NCI-H146 treated with DMSO at 0.1 percent for 48 hours (cell line): ENCODE measurements around the gene FCGR3B.
"Not testable (repeated sequence)": the region's sequence is repeated elsewhere in the genome, so short reads cannot be mapped to it uniquely, and the experiment has no call there.

ENCODE experiments used
- DNase-seq: peaks from one replicate; lab custom pipeline; 2025; ENCODE audit not compliant: unreplicated experiment; lab: John Stamatoyannopoulos, UW

Gene FCGR3B

DNA sequence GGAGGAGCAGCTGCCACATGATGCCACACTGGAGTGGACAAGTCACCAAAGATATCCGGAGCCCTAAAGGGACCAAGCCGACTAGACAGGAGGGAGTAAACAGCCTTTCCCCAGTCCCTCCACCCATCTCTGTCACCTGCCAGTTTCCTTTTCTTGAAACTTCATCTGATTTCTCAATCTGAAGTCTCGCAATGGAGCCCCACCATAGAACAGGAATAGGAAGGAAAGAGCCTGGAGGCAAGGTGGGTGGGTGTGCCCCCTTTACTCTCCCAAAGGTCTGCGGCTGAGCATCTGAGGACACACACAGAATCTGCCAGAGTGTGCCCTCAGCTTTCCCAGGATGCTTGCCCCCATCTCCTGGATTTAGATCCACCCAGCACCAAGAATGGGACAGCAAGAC is at the start of gene FCGR3B:
FCGR3B (minus strand) TSS at position 101 of the 400 bp plus-strand sequence; CDS start at position 19, 82 bp downstream.
- no peak for DNase-seq

DNA sequence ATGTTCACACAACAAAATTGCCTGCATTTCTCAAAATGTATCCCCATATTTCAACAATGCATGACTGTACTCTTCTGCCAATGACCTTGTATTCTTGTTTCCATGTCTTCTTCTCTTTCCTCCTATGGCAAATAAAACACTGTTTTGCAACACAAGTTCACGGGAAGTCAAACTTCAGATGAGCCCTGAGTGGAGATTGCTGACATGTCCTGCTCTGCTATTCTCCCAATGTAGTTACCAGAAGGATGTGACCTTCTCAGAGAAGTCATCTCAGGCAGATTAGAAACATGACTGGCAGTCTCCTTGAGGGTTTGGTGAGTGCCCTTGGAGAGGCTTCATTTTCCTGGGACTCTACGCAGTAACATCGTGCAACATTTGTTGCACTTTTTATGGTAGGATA is 47.5 kb upstream of the FCGR3B start:
- DNase-seq: no peak

DNA sequence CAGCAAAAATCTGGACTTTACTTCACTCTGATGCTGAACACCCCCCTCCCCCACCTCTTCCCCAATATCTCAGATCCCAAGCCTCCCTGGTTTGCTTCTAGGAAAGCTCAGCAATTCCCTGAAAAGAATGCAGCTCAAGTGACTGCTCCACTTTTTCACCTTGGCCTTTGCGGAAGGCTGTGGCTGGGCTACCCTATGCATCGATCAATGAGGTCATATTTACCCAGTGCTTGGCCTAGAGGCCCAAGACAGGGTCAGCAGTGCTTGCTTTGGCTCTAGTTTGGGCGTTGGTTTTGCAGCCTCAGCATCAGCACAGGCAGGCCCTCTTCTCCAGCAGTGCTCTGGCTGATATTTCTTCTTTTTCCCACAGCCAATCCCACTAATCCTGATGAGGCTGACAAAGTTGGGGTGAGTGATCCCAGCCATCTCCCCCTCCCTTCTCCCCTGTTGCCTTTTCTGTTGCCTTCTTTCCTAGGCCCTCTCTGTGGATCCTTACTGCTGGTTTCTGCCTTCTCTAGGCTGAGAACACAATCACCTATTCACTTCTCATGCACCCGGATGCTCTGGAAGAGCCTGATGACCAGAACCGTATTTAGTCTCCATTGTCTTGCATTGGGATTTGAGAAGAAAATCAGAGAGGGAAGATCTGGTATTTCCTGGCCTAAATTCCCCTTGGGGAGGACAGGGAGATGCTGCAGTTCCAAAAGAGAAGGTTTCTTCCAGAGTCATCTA is 46.1 kb upstream of the FCGR3B start:
- no peak for DNase-seq

DNA sequence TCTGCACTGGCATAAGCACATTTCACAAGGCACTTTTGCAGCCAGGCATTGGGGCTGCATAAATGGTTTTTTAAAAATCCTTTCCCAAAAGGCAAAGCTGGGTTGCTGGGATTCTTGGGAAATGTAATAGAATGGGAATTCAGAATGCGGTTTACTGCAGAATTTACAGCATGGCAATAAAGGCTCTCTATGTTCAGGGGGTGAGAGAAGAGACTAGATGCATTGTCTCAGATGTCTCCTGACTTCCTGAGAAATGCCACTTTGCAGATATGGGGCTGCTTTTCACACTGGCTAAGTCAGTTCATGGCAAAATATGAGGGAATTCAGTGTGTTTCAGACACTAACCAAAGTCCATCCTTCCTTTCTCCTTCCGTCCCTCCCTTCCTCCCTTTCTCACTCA is 45.5 kb upstream of the FCGR3B start:
- no peak for DNase-seq

DNA sequence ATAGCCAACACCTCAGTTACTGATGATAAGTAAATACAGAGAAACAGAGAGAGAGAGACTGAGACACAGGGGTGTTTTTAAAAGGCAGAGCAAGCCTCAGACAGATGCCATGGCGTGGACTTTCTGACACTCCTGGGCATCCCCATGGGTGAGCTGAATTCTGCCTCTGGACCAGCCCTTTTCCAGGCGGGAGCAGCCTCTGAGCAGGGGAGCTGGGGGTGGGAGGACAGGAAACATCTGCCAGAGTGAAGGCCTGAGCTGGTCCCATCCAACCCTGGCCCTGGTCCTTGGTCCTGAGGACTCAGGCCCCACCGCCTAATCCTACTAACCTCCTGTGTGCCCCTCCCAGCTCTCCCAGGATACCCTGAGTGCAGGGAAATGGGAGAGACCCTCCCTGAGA is 43.9 kb upstream of the FCGR3B start:
- DNase-seq: not testable (repeated sequence)

DNA sequence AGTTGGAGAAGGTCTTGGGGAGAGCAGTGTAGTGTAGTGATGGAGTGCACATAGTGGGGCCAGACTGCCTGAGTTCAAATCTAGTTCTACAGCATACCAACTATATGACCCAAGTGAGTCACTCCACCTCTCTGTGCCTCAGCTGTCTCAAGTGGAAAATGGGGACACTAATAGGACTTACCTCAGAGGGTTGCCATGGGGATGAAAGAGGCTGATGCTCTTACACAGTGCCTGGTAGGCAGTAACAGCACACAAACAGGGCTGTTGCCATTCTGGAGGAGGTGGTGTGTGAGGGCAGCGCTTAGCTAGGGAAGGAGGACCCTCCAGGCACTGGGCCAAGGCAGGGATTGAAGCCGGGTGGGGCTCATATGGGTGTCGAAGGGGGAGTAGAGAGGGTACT is 43.5 kb upstream of the FCGR3B start:
- not testable (repeated sequence) for DNase-seq

DNA sequence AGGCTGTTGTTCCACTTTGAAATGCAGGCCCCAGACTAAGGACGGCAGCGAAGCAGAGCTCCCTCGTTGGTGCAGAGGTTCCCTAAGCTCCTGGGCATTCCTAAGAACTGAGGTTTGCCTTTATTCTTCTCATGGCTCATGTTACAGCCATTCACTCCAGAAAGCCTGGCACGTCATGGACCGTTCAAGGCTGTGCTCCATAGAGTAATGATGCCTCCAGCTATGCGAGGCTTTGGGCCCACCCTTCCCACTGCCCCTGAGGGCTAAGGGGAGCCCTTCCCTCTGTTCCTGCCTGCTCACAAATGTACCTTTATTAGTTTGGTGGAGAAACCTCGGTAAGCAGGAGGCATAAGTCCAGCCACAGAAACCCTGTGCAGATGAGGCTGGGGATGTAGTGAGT is 42.5 kb upstream of the FCGR3B start:
- DNase-seq: not testable (repeated sequence)

DNA sequence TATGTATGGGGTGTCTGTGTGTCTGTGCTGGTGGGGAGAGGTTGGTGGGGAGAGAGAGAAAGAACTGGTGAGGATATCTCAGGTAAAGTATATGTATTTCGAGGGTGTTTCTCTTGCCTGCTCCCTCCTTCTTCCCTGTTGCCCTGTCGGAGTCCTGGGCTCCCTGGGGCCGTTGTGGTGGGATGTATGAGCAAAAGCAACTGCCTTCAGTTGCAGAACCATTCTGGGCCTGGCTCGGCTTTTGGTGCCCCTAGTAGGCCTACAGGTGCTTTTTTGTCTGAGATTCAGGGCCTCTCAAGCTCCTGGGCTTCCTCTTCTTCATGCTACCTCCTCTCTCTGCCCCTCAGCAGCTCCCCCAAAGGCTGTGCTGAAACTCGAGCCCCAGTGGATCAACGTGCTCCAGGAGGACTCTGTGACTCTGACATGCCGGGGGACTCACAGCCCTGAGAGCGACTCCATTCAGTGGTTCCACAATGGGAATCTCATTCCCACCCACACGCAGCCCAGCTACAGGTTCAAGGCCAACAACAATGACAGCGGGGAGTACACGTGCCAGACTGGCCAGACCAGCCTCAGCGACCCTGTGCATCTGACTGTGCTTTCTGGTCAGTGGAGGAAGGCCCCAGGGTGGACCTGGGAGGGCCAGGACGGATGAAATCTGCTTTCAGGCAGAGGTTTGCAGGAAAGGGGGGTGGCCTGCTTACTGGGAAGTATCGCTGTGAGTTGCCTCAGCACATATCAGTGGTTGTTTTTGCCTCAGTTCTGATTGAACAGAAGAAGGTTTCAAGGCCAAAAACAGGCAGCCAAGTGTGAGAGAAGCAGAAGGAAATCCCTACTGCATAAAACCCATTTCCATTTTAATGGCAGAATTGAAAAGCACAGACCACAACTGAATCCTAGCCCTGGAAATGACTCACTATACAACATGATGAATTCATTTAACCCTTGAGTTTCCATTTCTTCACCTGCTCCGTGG is 40.4 kb upstream of the FCGR3B start:
- DNase-seq: not testable (repeated sequence)

DNA sequence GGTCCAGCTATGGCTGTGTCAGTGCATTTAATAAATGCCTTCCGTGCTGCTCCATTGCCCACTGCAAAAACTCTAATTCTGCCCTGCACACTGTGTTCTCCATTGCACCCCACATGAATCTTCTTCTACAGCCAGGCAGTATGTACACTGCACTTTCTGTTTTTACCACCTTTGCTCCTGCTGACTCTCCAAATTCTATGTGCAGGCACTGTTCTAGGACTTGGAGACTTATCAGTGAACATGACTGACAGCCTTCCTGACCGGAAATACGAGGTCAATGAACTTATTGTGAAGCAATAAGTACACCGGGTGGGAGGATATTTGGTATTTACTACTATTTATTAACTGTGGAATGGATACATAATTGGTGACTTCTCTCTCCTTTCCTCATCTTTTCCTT is 33.7 kb upstream of the FCGR3B start:
- DNase-seq: not testable (repeated sequence)

DNA sequence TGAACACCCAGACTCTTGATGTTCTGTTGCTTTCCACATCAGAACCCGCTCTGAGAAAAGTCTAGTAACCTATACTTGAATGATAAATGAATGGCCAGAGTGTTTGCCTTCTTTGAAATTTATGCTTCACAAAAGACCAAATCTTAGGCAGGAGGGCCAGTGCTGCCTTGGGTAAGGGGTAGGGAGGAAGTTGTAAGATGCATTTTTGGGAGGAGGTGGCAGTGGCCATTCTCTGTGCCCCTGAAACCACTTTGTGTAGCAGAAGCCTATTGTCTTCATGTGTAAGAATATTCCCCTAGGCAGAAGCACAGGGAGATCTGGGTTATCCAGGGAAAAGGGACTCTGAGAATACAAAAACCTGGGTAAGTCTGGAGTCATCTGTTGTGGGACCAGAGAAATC is 32.6 kb upstream of the FCGR3B start:
- DNase-seq: not testable (repeated sequence)

DNA sequence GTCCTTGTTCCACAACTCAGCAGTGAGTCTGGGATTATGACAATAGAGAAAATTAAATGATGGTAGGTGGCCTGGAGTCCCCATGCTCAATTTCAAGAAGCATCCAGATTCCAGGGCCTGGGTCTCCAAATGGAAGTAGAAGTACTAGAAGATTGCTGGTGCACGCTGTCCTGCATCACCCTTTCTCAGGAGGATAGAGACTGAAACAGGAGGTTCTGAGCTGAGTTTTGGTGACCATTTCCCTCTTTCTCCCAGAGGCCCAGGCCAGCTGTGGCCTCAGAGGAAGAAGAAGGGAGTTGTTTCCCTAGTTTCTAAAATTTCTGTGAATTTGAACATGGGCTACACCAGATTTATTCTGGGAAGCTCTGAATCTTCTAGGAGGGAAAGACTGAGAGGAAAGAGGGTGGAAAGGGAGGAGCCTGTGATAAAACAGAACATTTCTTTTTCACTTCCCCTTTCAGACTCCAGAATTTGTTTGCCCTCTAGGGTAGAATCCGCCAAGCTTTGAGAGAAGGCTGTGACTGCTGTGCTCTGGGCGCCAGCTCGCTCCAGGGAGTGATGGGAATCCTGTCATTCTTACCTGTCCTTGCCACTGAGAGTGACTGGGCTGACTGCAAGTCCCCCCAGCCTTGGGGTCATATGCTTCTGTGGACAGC is 31.8 kb upstream of the FCGR3B start, which contains the start of gene FCGR2B:
FCGR2B (plus strand) TSS at position 460 of the 656 bp plus-strand sequence; CDS start at position 559, 99 bp downstream.
- DNase-seq: not testable (repeated sequence)

DNA sequence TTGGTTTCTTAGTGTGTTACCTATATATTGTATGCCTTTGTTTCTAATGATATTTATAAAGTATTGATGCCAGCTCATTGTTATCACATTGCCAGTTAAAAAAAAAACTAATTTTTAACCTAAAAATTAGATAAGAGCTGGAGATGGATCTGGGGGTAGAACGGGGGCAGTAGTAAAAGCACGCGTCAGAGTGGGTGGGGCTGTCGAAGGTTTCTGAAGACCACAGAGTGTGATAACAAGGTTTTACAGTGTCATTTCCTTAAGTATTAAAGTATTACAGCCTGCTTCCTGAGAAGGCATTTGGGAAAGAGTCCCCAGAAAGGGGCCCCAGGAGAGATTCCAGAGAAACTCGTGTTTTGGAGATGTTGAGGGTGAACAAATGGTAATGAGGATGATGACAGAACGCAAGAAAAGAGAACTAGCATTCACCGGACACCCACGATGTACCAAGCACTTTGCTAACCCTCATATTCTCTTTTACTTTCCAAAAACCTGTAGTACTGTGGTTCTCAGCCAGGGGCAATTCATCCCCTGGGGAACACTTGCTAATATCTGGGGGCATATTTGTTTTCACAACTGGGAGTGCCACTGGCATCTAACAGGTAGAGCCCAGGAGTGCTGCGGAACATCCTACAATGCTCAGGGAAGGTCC is 30.8 kb upstream of the FCGR3B start:
- not testable (repeated sequence) for DNase-seq

DNA sequence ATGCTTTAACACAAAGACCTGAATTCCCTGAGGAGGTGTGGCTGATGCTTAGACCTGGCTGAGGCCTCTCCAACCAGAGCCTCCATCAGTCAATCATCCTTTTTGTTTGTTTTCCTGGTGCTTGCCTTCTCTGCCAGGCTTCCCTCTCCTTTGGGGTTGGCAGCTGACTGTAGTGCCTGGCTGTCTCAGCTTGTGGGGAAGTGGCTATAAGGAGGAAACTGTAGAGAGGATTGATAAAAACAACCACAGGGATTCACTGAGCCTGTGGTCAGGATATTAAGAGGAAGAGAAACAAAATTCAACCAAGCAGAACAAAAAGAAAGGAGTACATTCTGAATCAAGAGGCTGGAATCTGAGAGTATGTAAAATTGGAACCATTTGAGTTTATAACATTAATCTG is 27.5 kb upstream of the FCGR3B start:
- DNase-seq: not testable (repeated sequence)

DNA sequence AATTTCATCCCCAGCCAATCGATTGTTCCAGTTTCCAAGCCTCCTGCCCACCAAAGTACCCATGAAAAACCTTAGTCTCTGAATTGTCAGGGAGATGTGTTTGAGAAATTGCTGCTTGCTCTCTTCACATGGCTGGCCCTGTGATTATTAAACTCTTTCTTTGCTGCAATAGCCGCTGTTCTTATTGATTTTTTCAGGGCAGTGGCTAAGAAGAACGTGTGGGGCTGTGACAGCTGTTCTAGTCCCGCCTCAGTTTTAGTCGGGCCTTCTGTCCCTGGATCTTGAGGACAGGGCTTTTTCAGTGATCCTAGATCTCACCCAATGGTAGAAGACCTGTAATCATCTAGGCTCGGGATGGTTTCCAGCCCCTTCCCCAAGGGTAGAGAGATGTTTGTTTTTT is 23.0 kb upstream of the FCGR3B start:
- DNase-seq: not testable (repeated sequence)

DNA sequence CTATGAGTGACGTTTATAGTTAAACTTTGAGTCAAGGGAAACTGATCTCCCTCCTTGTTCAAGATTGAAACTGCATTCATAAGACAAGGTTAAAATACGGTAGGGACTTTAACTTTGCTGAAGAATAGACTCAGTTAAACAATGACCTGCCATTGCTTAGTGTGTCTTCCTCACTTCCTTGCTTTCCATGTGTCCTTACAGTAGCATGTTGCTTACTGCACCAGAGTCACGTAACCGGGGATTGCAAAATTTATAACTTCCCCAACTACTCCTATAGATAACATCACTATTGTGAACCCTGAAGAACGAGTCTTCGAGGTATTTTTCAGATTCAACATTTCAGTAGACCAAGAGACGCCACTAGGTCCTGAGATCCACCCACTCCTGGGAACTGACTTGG is 22.6 kb upstream of the FCGR3B start:
- DNase-seq: not testable (repeated sequence)

DNA sequence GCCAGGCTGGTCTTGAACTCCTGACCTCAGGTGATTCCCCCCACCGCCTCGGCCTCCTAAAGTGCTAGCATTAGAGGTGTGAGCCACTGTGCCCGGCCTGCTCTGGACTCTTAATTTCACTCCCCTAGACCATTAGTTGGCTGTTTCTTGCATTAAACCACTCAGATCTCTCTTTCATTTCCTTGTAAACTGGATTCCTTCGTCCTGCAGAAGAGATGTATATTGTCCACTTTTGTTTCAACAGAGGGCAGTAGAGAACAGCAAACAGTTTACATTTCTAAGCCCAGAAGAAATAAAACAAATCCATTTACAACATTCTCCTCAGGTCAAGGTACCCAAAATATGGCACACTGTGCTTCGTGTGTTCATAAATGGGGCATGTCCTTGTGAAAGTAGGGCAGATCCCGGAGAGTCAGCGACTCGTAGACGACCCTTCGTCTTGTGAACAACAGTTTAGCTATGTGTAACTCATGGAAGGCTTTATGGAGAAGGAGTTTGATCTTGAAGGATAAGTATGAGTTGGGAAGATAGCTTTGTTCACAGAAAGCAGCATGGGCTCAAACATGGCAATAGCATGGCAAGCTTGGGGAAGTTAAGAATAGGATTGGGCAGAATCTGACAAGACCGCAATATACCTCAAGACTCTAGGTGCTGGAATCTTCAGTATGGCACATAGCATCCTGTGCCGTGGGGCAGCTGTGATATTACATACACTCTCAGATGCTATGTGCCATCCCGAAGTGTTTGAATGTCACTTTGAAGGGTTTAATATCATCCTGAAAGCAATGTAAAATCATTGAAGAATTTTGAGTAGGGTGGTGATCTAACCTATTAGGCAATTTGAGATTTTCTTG is 16.8 kb upstream of the FCGR3B start:
- DNase-seq: not testable (repeated sequence)

DNA sequence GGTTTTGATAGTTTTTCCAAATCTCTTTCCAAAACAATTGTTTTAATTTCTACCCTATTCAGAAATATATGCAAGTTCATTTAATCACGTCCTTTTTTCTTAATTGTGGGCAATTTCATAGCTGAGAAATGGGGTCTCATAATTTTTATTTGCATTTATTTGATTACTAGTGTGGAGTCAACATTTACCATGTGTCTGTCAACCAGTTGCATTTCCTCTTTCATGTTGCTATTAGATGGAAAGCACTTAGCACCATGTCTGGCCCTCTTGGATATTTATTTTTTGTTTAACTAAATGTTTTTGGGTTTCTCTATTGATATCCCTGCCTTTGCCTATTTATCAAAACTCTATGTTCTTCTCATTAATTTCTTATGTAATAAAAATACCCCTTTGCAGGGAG is 13.9 kb upstream of the FCGR3B start:
- not testable (repeated sequence) for DNase-seq

DNA sequence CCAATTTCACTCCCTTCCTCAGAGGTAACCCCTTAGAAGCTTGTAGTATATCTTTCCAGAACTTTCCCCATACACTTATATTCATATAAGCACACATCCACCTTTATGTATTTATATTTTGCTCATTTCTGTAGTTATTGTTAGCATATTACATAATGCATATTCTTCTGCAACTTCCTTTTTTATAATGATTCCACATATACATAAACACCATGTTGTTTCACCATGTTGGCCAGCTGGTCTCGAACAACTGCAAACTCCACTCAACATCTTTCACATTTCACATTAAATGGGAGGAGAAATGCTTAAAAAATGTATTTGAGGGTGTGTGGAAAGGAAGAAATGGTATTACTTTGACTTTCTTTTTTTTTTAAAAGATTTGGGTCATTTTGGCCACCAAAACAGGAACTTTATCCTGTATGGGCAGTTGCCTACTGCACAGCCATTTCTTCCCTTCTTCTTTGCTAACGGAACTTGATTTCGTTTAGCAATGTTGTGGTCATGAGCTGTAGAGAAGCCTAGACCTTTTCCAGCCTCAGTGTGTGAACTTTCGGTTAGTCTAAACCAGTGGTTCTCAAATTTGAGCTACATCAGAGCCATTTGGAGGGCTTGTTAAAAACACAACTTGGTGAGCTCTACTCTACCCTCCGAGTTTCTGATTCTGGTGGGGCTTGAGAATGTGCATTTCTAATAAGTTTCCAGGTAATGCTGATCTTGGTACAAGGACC is 12.7 kb upstream of the FCGR3B start:
- not testable (repeated sequence) for DNase-seq

DNA sequence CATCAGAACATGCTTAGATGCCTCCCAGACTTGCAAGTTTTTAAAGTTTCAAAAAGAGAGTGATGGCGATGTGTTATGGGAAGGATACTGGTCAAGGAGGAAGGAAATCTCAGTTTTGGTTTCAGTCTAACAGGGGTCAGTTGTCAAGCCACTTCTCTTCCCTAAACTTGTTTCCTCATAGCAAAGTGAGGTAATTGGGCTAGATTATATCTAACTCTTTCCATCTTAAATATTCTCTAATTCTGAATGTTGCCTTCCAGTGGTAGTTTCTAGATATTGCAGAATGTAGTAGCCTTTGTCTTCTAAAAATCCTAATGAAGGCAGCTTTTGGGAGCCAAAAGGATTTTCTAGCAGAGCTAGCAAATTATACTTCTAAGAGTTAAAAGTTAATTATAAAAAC is 11.7 kb upstream of the FCGR3B start:
- not testable (repeated sequence) for DNase-seq
